AG04449 (cell line): ENCODE results near the gene CCDC97.

Experiments
- CTCF ChIA-PET: fragments of 350-600 bp; formaldehyde crosslinking; extraction: SDS; loops from one replicate; lab custom pipeline; 2021; ENCODE audit warnings: antibody characterized with exemption; lab: Yijun Ruan, JAX
- POLR2A ChIA-PET: fragments of 400-600, 350-600 bp; formaldehyde crosslinking; extraction: SDS; loops from one replicate; lab custom pipeline; 2020; ENCODE audit warnings: antibody characterized with exemption, inconsistent platforms; lab: Yijun Ruan, JAX
- DNase-seq: peaks from one replicate; pipeline ENCODE4 v3.0.0-alpha.2; 2010; ENCODE audit warnings: low read depth, low spot score
- H3K4me3 ChIP-seq: 2 replicates; pipeline ENCODE4 v1.5.1; 2011; ENCODE audit warnings: low read depth, mild to moderate bottlenecking, control low read depth, low read length
- TF ChIP-seq, protein P1 (sequence below): IDR thresholded peaks from one replicate; pipeline ENCODE4 v1.5.1; 2011; ENCODE audit warnings: mild to moderate bottlenecking, moderate library complexity, low read length, control low read depth, inconsistent platforms; ENCODE audit not compliant: insufficient read depth; ENCODE audit errors: missing control alignments

CCDC97 gene

DNA sequence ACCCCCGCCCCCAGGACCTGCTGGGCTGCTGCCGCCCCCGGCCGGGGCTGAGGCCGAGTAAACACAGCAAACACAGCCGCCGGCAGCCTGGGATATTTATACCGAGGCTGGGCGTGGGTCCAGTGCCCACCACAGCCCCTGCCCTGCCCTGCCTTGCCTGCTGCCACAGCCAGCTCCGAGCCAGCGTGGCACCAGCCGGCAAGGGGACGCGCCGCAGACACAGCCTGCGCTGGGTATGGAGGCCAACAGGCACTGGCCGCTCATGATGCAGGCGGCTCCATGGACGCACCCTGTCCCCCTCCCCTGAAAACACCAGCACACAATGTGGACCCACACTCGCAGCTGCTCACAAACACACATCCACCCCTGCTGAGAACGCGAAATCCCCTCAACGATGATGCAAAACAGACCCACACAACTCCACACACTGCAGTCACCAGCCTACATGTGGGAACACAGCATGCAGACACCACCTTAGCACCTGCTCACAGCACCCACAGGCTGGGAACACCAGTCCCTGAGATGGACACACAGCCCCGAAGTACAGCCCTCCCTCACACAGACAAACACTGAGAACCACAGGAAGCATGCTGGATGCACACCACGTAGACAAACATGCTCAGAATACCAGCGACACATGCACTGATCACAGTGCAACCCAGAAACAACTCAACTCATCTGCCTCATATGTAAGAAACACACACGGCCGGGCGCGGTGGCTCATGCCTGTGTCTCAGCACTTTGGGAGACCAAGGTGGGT, 16.2 kb downstream of the CCDC97 start:
- peak; percentile 79 for DNase-seq
- peak overlapping the region; percentile 30 for H3K4me3 ChIP-seq
- CTCF ChIA-PET: interaction anchor here (0.7 to 7.9 kb wide), 4 partner anchors 11 to 29 kb away, joined by 3 to 53 read pairs (median 4); no protein-coding TSS in a partner anchor
- TF ChIP-seq, protein P1, sequence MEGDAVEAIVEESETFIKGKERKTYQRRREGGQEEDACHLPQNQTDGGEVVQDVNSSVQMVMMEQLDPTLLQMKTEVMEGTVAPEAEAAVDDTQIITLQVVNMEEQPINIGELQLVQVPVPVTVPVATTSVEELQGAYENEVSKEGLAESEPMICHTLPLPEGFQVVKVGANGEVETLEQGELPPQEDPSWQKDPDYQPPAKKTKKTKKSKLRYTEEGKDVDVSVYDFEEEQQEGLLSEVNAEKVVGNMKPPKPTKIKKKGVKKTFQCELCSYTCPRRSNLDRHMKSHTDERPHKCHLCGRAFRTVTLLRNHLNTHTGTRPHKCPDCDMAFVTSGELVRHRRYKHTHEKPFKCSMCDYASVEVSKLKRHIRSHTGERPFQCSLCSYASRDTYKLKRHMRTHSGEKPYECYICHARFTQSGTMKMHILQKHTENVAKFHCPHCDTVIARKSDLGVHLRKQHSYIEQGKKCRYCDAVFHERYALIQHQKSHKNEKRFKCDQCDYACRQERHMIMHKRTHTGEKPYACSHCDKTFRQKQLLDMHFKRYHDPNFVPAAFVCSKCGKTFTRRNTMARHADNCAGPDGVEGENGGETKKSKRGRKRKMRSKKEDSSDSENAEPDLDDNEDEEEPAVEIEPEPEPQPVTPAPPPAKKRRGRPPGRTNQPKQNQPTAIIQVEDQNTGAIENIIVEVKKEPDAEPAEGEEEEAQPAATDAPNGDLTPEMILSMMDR: no peak
- POLR2A ChIA-PET: interaction anchor here (0.5 to 1.2 kb wide), 2 partner anchors 10 to 27 kb away, joined by 3 to 5 read pairs; partner anchors contain the start of gene TGFB1

DNA sequence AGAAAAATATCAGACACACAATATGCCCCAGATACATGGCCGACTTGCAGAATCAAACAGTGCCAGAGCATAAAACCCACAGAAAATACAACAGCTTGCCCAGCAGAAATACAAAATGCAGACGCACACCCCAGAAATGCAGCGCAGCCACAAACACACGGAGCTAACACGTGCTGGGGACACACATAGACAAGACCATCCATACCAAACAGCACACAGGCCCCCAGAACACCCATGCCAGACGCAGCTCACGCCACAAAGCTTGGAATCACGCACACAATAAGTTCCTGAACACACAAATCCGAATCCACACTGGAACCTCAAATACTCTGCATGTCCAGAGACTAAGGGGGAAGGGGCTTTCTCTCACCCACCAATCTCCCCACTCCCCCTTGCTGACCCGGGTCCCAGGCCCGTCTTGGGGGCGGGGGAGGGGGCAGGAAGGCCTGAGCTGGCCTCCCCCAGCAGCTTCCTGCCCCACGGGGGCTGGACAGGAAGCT, 17.2 kb downstream of the CCDC97 start:
- DNase-seq: no peak
- CTCF ChIA-PET: interaction anchor here (1.0 to 2.1 kb wide), 3 partner anchors 19 to 26 kb away, joined by 4 to 10 read pairs (median 5); no protein-coding TSS in a partner anchor
- TF ChIP-seq, protein P1: no peak
- H3K4me3 ChIP-seq: no peak overlapping the region
- POLR2A ChIA-PET: interaction anchor here (1.2 kb wide), 1 partner anchor 26 kb away, joined by 3 read pairs; the partner anchor contains the start of gene TGFB1

DNA sequence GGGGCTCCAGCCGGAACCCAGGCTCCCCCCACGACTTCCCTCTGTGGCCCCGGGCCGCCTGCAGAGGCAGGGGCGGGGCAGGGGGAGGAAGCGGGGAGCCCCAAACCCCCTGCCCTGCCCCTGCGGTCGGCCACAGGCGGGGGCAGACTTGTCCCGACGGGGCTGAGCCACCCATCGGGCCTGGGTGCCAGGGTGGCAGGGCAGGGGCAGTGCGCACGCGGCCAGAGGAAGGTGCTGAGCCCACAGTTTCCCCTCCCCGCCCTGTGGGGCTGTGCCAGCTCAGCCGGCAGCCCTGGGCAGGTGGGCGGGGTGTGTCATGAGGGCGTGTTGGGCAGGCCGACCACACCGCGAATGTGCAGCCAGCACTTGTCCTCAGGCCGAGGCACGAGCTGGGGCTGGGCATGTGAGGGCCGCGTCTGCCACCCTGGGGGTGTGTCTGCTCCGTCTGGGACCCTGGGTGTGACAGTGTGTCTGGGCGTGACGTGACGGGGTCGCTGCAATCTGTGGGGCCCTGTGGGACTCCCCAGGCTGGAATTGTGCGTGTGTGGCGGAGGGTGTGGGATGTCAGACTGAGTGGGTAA, 17.7 kb downstream of the CCDC97 start:
- ChIA-PET CTCF (interaction anchor here (1.0 to 2.1 kb wide), 3 partner anchors 19 to 26 kb away, joined by 4 to 10 read pairs (median 5); no protein-coding TSS in a partner anchor), POLR2A (interaction anchor here (1.2 kb wide), 1 partner anchor 26 kb away, joined by 3 read pairs; the partner anchor contains the start of gene TGFB1)
- H3K4me3 ChIP-seq: no peak overlapping the region
- no peak for DNase-seq
- TF ChIP-seq, protein P1: no peak

DNA sequence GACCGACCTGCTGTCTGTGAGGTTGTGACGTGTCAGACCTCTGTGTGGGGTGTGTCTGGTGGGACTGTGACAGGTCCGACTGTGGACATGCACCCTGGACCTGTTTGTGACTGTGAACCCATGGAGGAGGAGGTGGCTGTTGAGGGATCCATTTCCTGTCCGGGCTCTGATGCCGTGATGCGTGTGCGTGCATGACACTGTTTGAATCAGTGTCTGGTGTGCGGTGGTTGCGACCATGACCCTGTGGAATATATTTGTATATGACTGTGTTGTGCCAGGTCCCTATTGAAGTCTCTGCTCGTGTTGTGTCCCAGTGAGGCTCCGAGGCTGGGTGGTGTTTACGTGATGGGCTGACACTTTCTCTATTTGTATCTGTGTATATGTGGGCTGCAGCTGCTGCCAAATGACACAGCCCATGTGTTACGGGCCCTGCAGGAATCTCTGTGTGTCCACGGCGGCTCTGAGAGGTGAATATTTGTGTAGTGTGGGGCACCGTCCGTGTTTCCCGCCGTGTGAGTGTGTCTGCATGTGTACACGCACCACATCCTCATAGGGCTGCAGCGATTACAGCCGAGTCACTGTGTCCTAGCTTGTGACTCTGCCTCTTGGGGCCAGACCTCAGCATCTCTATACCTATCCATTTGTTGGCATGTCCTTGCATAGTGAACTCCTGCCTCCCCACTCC, 18.3 kb downstream of the CCDC97 start:
- CTCF ChIA-PET: interaction anchor here (1.7 to 2.1 kb wide), 2 partner anchors 20 to 25 kb away, joined by 5 to 10 read pairs; no protein-coding TSS in a partner anchor

DNA sequence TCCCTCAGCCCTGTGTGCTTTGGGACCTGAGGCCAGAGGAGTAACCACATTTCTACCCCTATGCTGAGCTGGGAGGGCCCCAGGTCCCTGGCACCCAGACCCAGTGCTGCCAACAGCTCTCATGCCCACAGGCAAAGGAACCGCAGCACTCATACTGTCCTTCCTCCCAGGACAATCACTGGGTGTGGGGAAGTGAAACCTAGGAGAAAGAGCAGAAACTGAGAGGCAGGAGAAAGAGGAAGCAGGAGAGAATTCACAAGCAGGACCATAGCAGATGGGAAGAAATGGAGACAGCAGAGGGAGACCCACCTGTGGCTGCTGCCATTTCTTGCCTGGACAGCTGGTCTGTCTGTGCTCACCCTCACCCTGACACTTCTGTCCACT, 18.9 kb downstream of the CCDC97 start:
- TF ChIP-seq, protein P1: no peak
- POLR2A ChIA-PET: no interaction called here
- no peak overlapping the region for H3K4me3 ChIP-seq
- CTCF ChIA-PET: no interaction called here
- no peak for DNase-seq

More for the DNA sequence above, 18.3 kb downstream of the CCDC97 start:
- POLR2A ChIA-PET: no interaction called here
- DNase-seq: no peak
- TF ChIP-seq, protein P1: no peak
- no peak overlapping the region for H3K4me3 ChIP-seq

DNA sequence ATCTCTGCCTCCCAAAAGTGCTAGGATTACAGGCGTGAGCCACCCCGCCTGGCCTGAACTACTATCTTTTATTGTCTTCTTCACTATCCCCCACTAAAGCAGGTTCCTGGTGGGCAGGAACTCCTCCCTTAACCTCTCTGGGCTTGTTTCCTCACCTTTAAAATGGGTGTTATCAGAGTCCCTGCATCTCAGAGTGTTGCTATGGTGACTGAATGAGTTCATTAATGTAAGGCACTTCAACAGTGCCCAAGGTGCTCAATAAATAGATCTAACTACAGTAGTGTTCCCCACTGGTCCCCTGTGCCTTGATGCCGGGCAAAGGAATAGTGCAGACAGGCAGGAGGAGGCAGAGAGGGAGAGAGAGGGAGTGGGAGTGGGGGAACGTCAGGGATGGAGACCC, 20.5 kb downstream of the CCDC97 start:
- CTCF ChIA-PET: no interaction called here
- POLR2A ChIA-PET: no interaction called here
- H3K4me3 ChIP-seq: no peak overlapping the region
- TF ChIP-seq, protein P1: no peak
- no peak for DNase-seq
